Stimulated activated CD8-positive, alpha-beta memory T cell treated with anti-CD3 and anti-CD28 coated beads, Interleukin-12 subunit alpha, Interleukin-12 subunit beta, amount 100 ng/mL, for 24 hours (primary cell): ENCODE data around the gene DNAH12.
"Not testable (repeated sequence)": the region's sequence is repeated elsewhere in the genome, so short reads cannot be mapped to it uniquely, and the experiment has no call there.

Source experiments
- DNase-seq: peaks from one replicate; pipeline ENCODE4 v3.0.0-alpha.2; 2020; ENCODE audit errors: extremely low read depth

The DNAH12 gene

DNA sequence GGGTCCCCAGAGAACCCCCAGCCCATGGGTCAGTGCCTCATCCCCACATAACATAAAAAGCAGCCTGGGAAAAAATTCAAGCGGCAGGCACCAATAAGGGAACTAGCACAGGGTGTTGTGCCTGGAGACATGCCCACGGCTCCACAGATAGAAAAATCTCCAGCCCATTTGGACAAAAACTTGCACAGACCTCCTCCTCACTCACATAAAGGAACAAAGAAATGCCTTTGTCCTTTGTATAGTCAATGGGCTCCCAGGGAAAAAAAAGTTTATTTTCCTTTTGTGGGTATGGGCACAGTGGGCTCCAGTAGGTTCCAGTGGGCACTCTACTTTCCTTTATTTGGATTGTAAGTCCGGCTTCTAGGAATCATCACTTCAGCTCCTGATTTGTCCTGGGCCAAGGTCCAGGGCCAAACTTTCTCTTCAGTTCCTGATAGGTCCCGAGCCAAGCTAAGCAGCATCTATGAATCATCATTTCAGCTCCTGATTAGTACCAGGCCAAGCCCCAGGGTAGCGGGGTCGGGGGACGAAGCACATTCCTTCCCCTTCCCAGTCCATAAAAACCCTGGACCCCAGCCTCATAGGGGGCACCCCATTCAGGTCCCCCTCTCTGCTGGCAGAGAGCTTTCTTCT lies 1.6 kb upstream of the DNAH12 start:
- no peak for DNase-seq

- DNase-seq: no peak
These were observed 5.7 kb downstream of the DNAH12 start for GRCh38 chr3:57538465-57538864.

GRCh38 chr3:57530071-57530608 lies 14.0 kb downstream of the DNAH12 start:
- DNase-seq: no peak

DNA sequence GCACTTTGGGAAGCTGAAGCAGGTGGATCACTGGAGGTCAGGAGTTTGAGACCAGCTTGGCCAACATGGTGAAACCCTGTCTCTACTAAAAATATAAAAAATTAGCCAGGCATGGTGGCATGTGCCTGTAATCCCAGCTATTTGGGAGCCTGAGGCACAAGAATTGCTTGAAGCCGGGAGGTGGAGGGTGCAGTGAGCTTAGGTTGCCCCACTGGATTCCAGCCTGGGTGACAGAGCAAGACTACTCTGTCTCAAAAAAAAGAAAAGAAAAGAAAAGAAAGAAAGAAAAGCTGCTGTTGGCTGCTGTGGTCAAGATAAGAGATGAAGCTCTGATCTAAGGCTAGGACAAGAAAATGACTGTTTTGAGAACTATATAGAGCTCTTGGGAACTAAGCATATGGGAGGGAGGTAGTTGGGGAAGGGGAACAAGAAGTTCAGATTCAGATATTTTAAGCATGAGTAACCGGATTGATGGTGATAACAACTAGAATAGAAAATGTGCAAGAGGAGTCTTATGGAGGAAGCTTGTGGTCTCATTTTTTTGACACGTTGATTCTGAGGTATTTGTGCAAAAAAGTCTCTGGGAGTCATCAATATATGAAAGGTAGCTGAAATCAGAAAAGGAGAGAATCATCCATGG lies 25.7 kb downstream of the DNAH12 start:
- DNase-seq: no peak

DNA sequence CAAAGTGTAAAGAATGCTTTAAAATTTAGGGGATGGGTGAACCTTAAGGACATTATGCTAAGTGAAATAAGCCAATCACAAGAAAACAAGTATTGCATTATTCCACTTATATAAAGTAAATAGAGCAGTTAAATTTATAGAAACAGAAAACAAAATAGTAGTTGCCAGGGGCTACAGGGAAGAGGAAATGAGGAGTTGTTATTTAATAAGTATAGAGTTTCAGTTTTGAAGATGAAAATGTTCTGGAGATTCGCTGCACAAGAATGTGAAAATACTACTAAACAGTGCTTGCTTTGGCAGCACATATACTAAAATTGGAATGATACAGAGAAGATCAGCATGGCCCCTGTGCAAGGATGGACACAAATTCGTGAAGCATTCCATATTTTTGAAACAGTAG lies 32.0 kb downstream of the DNAH12 start:
- DNase-seq: no peak

- DNase-seq: no peak
These were observed 38.2 kb downstream of the DNAH12 start for GRCh38 chr3:57505901-57506300.

DNA sequence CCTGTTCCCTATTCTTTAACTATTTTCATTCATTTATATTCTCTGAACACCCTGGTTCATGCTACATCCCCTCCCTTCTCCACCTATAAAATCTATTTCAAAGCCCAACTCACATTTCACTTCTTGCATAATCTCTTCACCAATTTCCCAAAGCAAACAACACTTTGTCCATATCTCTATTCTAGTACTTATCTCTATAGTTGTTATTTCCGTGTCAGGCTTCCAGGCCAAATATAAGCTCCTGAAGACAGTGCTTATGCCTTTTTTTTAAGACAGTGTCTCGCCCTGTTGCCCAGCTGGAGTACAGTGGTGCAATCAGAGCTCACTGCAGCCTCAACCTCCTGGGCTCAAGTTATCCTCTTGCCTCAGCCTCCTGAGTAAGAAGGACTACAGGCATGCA lies 43.6 kb downstream of the DNAH12 start:
- DNase-seq: no peak

- no peak for DNase-seq
These were observed 46.2 kb downstream of the DNAH12 start for GRCh38 chr3:57497904-57498303.

DNA sequence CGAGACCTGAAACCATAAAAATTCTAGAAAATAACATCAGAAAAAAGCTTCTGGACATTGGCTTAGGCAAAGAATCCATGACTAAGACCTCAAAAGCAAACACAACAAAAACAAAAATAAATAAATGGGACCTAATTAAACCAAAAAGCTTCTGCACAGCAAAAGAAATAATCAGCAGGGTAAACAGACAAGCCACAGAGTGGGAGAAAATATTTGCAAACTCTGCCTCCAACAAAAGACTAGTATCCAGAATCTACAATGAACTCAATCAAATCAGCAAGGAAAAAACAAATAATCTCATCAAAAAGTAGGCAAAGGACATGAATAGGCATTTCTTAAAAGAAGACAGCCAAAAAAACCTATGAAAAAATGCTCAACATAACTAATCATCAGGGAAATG lies 59.6 kb downstream of the DNAH12 start:
- no peak for DNase-seq

DNA sequence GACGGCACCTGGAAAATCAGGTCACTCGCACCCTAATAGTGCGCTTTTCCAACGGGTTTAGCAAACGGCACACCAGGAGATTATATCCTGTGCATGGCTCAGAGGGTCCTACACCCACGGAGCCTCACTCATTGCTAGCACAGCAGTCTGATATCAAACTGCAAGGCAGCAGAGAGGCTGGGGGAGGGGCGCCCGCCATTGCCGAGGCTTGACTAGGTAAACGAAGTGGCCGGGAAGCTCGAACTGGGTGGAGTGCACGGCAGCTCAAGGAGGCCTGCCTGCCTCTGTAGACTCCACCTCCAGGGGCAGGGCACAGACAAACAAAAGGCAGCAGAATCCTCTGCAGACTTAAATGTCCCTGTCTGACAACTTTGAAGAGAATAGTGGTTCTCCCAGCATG lies 67.0 kb downstream of the DNAH12 start:
- not testable (repeated sequence) for DNase-seq

DNA sequence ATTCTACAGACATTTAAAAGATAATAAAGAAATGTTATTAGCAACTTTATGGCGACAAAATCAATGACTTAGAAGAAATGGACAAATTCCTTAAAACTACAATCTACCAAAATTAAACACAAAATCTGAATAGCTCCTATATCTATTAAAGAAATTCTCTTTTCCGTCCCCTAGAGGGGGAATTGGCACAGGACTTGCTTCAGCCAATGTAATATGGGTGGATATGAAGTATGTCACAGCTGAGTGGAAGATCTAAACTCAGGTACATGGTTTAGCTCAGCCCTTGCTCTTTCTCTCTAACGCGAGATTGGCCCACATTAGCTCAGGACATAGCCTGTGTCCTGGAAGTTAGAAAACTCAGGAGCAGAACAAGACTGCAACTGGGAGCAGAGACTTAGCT lies 79.3 kb downstream of the DNAH12 start:
- no peak for DNase-seq

- no peak for DNase-seq
These were observed 80.1 kb downstream of the DNAH12 start for GRCh38 chr3:57464011-57464410.

- no peak for DNase-seq
These were observed 92.8 kb downstream of the DNAH12 start for GRCh38 chr3:57451150-57451846.

DNA sequence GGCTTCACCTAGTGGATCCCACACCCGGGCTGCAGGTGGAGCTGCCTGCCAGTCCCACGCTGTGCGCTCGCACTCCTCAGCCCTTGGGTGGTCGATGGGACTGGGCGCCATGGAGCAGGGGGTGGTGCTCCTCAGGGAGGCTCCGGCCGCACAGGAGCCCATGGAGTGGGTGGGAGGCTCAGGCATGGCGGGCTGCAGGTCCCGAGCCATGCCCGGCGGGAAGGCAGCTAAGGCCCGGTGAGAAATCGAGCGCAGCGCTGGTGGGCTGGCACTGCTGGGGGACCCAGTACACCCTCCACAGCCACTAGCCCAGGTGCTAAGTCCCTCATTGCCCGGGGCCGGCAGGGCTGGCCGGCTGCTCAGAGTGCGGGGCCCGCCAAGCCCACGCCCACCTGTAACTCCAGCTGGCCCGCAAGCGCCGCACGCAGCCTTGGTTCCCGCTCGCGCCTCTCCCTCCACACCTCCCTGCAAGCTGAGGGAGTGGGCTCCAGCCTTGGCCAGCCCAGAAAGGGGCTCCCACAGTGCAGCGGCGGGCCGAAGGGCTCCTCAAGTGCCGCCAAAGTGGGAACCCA lies 94.8 kb downstream of the DNAH12 start:
- DNase-seq: not testable (repeated sequence)

GRCh38 chr3:57448489-57448888 lies 95.7 kb downstream of the DNAH12 start:
- not testable (repeated sequence) for DNase-seq

DNA sequence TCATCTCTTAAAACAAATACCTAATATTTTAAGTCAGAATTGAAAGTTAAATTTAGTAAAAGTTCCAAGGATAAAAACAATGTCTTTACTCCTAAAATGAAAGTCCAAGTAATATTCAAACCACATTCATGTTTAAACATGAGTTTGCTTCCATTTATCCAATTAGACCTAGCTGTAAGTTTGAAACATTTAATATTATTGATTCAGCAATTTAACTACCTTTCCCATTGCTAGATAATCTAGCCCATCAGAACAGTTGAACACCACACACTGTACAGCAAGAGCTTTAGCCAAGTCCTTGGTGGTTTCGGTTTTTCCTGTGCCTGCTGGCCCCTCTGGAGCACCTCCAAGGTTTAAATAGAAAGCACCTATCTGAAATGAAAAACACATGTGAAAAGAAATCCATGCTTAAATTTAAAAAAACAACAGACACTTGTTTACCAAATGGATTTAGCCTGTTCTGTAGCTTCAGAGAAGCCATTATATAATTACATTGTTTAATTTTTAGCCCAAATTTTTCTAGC lies 97.8 kb downstream of the DNAH12 start:
- no peak for DNase-seq

- no peak for DNase-seq
These were observed 99.7 kb downstream of the DNAH12 start for GRCh38 chr3:57444469-57444868.

- DNase-seq: not testable (repeated sequence)
These were observed 104.0 kb downstream of the DNAH12 start for GRCh38 chr3:57440144-57440543.

DNA sequence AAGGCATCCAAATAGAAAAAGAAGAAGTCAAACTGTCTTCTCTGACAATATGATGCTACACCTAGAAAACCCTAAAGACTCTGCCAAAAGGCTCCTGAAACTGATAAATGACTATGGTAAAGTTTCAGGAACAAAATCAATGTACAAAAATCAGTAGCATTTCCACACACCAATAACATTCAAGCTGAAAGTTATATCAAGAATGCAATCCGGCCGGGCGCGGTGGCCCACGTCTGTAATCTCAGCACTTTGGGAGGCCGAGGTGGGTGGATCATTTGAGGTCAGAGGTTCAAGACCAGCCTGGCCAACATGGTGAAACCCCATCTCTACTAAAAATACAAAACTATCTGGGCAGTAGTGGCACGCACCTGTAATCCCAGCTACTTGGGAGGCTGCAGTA lies 105.7 kb downstream of the DNAH12 start:
- DNase-seq: not testable (repeated sequence)

- DNase-seq: no peak
These were observed 107.9 kb downstream of the DNAH12 start for GRCh38 chr3:57436195-57436761.

DNA sequence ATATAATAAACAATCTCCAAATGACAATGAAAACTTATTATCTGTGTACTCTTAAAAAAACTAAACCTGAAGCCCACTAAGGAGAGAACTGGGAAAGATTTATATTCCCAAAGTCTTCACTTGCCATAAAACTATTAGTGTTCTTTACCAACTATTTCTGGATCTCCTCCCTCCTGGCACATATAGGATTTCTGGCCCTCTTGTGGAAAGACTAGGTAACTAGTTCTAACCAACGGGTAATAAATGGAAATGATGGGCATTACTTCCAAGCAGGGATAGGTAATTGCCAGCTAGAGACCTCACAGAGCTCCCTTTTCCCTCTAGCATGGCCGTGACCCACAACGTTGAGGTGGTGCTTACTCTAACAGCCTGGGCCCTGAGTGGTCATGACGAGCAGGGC lies 110.1 kb downstream of the DNAH12 start:
- no peak for DNase-seq

GRCh38 chr3:57423335-57423734 lies 120.8 kb downstream of the DNAH12 start:
- DNase-seq: no peak
